ENCODE data around the gene NEDD9. TPM values are rescaled to one million over a fixed set of nuclear protein-coding genes. Genes with fewer than 3 reads are reported as not detected.

The NEDD9 gene
- total and polyA plus RNA-seq, 2 of the 13 experiments (the other 11 are each of a cell fraction or from before 2014, with no cell fraction given) = 27.1 to 389 TPM

DNA sequence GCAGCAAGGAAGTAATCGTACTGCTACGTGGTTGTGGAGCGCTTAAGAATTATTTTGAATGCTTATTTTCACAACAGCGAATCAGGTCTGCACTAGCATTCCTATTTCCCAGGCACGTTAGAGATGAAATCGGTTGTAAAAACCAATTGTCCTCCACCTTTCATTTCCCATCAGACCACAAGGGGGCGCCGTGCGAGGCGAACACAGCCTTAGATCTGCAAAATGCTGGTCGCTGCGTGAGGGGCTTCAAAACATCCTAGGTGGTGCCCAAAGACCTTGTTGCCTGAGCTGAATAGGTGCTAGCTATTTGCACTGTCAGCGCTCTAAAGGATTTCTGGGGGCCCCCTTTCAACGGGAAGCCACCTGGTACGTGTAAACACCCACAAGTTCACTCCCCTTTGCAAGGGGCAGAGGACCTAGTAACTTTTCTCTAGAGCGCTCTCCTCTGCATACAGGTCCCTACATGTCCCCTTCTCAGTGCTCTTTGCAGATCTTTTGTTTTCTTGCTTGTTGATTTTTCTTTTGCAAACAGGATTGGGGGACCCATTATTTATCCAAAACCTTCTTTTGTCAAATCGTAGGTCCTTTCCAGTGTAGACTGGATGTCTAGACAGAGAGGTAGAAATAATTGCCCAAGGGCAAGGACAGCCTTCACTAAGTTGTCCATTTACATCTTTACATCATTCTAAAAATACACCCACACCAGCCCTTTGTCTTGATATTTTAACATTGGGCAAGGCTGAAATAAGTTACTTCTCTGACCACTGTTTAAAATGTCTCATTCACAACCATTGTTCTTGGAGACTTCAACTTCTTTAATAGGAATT lies 59.8 kb downstream of the NEDD9 start (continued):
- TF ChIP-seq TAF1 (CRISPR knock-in tag; IDR thresholded peaks at IDR 0.05) = no peak
- TF ChIP-seq, protein P1, sequence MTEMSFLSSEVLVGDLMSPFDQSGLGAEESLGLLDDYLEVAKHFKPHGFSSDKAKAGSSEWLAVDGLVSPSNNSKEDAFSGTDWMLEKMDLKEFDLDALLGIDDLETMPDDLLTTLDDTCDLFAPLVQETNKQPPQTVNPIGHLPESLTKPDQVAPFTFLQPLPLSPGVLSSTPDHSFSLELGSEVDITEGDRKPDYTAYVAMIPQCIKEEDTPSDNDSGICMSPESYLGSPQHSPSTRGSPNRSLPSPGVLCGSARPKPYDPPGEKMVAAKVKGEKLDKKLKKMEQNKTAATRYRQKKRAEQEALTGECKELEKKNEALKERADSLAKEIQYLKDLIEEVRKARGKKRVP (CRISPR knock-in tag; IDR thresholded peaks at IDR 0.05) = no peak
- no peak for TF ChIP-seq MTERF4 (CRISPR knock-in tag; IDR thresholded peaks at IDR 0.05)
- TF ChIP-seq ZNF784 (CRISPR knock-in tag; IDR thresholded peaks at IDR 0.05; ENCODE audit: borderline replicate concordance) = no peak
- TF ChIP-seq ZEB1 (IDR thresholded peaks at IDR 0.05; ENCODE audit: insufficient replicate concordance, low read depth) = no peak
- no peak for TF ChIP-seq SOX6 (IDR thresholded peaks at IDR 0.05)
- peak; percentile 77 for TF ChIP-seq SOX6 (CRISPR knock-in tag; IDR thresholded peaks at IDR 0.05)
- no peak for TF ChIP-seq PAF1 (CRISPR knock-in tag; IDR thresholded peaks at IDR 0.05)
- TF ChIP-seq, protein P2, sequence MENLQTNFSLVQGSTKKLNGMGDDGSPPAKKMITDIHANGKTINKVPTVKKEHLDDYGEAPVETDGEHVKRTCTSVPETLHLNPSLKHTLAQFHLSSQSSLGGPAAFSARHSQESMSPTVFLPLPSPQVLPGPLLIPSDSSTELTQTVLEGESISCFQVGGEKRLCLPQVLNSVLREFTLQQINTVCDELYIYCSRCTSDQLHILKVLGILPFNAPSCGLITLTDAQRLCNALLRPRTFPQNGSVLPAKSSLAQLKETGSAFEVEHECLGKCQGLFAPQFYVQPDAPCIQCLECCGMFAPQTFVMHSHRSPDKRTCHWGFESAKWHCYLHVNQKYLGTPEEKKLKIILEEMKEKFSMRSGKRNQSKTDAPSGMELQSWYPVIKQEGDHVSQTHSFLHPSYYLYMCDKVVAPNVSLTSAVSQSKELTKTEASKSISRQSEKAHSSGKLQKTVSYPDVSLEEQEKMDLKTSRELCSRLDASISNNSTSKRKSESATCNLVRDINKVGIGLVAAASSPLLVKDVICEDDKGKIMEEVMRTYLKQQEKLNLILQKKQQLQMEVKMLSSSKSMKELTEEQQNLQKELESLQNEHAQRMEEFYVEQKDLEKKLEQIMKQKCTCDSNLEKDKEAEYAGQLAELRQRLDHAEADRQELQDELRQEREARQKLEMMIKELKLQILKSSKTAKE (CRISPR knock-in tag; IDR thresholded peaks at IDR 0.05; ENCODE audit: borderline replicate concordance) = no peak
- TF ChIP-seq, protein P3, sequence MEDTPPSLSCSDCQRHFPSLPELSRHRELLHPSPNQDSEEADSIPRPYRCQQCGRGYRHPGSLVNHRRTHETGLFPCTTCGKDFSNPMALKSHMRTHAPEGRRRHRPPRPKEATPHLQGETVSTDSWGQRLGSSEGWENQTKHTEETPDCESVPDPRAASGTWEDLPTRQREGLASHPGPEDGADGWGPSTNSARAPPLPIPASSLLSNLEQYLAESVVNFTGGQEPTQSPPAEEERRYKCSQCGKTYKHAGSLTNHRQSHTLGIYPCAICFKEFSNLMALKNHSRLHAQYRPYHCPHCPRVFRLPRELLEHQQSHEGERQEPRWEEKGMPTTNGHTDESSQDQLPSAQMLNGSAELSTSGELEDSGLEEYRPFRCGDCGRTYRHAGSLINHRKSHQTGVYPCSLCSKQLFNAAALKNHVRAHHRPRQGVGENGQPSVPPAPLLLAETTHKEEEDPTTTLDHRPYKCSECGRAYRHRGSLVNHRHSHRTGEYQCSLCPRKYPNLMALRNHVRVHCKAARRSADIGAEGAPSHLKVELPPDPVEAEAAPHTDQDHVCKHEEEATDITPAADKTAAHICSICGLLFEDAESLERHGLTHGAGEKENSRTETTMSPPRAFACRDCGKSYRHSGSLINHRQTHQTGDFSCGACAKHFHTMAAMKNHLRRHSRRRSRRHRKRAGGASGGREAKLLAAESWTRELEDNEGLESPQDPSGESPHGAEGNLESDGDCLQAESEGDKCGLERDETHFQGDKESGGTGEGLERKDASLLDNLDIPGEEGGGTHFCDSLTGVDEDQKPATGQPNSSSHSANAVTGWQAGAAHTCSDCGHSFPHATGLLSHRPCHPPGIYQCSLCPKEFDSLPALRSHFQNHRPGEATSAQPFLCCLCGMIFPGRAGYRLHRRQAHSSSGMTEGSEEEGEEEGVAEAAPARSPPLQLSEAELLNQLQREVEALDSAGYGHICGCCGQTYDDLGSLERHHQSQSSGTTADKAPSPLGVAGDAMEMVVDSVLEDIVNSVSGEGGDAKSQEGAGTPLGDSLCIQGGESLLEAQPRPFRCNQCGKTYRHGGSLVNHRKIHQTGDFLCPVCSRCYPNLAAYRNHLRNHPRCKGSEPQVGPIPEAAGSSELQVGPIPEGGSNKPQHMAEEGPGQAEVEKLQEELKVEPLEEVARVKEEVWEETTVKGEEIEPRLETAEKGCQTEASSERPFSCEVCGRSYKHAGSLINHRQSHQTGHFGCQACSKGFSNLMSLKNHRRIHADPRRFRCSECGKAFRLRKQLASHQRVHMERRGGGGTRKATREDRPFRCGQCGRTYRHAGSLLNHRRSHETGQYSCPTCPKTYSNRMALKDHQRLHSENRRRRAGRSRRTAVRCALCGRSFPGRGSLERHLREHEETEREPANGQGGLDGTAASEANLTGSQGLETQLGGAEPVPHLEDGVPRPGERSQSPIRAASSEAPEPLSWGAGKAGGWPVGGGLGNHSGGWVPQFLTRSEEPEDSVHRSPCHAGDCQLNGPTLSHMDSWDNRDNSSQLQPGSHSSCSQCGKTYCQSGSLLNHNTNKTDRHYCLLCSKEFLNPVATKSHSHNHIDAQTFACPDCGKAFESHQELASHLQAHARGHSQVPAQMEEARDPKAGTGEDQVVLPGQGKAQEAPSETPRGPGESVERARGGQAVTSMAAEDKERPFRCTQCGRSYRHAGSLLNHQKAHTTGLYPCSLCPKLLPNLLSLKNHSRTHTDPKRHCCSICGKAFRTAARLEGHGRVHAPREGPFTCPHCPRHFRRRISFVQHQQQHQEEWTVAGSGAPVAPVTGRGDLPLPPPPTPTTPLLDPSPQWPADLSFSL (CRISPR knock-in tag; IDR thresholded peaks at IDR 0.05) = no peak
- TF ChIP-seq, protein P4, sequence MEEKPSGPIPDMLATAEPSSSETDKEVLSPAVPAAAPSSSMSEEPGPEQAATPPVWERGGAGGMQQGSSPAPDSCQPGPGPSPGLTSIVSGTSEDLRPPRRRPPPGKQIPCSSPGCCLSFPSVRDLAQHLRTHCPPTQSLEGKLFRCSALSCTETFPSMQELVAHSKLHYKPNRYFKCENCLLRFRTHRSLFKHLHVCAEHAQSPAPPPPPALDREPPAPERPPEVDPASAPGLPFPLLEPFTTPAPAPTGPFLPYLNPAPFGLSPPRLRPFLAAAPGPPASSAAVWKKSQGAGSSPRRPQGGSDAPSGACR (CRISPR knock-in tag; IDR thresholded peaks at IDR 0.05) = no peak
- TF ChIP-seq, protein P5, sequence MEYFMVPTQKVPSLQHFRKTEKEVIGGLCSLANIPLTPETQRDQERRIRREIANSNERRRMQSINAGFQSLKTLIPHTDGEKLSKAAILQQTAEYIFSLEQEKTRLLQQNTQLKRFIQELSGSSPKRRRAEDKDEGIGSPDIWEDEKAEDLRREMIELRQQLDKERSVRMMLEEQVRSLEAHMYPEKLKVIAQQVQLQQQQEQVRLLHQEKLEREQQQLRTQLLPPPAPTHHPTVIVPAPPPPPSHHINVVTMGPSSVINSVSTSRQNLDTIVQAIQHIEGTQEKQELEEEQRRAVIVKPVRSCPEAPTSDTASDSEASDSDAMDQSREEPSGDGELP (IDR thresholded peaks at IDR 0.05; ENCODE audit: borderline replicate concordance, low read depth) = 0 out of 2 replicates have a peak, but pooled peaks have one; percentile 17
- TF ChIP-seq FOXK1 (CRISPR knock-in tag; IDR thresholded peaks at IDR 0.05; ENCODE audit: borderline replicate concordance, low read depth) = 0 out of 2 replicates have a peak, but pooled peaks have one; percentile 31
- TF ChIP-seq ZNF577 (CRISPR knock-in tag; IDR thresholded peaks at IDR 0.05; ENCODE audit: borderline replicate concordance, low read depth) = no peak

All from HepG2 (cell line).